Esophagus muscularis mucosa (tissue), 4 donors: Measurements from ENCODE around the gene TRIP13.
"Not testable (repeated sequence)": the region's sequence is repeated elsewhere in the genome, so short reads cannot be mapped to it uniquely, and the experiment has no call there.

Source experiments
- CTCF ChIP-seq, 3 experiments: fragments of 200-600 bp in 2 of 3; fragments of 450-650 bp in 1 of 3; sonication (generic) in 2 of 3; IDR thresholded peaks; one replicate each; pipeline ENCODE4 v1.5.1; 2017 to 2019; ENCODE audit warnings: antibody characterized with exemption in 3 of 3, mild to moderate bottlenecking in 2 of 3, moderate library complexity in 1 of 3
- EP300 ChIP-seq: sonication (generic); formaldehyde crosslinking; IDR thresholded peaks from one replicate; pipeline ENCODE4 v1.6.1; 2017; ENCODE audit warnings: antibody characterized with exemption
- POLR2AphosphoS5 ChIP-seq, 2 donors: sonication (generic); formaldehyde crosslinking; IDR thresholded peaks; one replicate each; pipeline ENCODE4 v1.6.1; 2017; ENCODE audit warnings: antibody characterized with exemption in 2 of 2

- not testable (repeated sequence) for TF ChIP-seq CTCF (IDR thresholded peaks at IDR 0.05); EP300; POLR2AphosphoS5 (IDR thresholded peaks at IDR 0.05)
Observed at GRCh38 chr5:845031-845675, 47.5 kb upstream of the TRIP13 start.
